ENCODE data around the gene NMD3.

Gene NMD3

DNA sequence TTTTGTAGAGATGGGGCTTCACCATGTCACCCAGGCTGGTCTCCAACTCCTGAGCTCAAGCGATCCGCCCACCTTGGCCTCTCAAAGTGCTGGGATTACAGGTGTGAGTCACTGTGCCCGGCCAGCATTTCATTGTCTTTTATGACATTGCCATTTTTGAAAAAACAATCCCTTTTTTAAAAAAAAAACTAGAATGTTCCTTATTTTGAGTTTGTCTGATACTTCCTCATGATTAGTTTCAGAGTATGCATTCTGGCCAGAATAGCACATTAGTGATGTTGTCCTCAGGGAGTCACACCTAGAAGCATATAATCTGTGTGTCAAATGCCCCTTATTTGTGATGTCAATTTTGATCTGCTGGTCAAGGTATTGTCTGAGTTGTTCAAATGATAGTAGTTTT, 21.2 kb upstream of the NMD3 start:
- no peak overlapping the region for H3K4me3 ChIP-seq (replicated peaks; ENCODE audit: insufficient read depth, low read length)
- no peaks in the 10 kb centered on the region for H3K27me3 ChIP-seq (ENCODE audit: insufficient read depth, poor library complexity, severe bottlenecking)
- H3K27ac ChIP-seq (replicated peaks): no peak overlapping the region
- DNase-seq (ENCODE audit: low read depth in 1 of 2, low spot score in 1 of 2): no peak
- TF ChIP-seq CTCF (IDR thresholded peaks at IDR 0.05; ENCODE audit: insufficient read depth, low read length) (no peak), SPI1 (IDR thresholded peaks at IDR 0.05; ENCODE audit: borderline replicate concordance, low read depth) (no peak), GABPA (IDR thresholded peaks at IDR 0.05; ENCODE audit: low read depth) (no peak), POLR2AphosphoS5 (IDR thresholded peaks at IDR 0.05; ENCODE audit: low read depth) (no peak)
- TF ChIP-seq, protein P1, sequence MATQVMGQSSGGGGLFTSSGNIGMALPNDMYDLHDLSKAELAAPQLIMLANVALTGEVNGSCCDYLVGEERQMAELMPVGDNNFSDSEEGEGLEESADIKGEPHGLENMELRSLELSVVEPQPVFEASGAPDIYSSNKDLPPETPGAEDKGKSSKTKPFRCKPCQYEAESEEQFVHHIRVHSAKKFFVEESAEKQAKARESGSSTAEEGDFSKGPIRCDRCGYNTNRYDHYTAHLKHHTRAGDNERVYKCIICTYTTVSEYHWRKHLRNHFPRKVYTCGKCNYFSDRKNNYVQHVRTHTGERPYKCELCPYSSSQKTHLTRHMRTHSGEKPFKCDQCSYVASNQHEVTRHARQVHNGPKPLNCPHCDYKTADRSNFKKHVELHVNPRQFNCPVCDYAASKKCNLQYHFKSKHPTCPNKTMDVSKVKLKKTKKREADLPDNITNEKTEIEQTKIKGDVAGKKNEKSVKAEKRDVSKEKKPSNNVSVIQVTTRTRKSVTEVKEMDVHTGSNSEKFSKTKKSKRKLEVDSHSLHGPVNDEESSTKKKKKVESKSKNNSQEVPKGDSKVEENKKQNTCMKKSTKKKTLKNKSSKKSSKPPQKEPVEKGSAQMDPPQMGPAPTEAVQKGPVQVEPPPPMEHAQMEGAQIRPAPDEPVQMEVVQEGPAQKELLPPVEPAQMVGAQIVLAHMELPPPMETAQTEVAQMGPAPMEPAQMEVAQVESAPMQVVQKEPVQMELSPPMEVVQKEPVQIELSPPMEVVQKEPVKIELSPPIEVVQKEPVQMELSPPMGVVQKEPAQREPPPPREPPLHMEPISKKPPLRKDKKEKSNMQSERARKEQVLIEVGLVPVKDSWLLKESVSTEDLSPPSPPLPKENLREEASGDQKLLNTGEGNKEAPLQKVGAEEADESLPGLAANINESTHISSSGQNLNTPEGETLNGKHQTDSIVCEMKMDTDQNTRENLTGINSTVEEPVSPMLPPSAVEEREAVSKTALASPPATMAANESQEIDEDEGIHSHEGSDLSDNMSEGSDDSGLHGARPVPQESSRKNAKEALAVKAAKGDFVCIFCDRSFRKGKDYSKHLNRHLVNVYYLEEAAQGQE (IDR thresholded peaks at IDR 0.05; ENCODE audit: insufficient replicate concordance, low read depth): no peak

GRCh38 chr3:161203485-161204098, 17.5 kb upstream of the NMD3 start:
- no peak for DNase-seq (ENCODE audit: low read depth in 1 of 2, low spot score in 1 of 2)
- no peaks in the 10 kb centered on the region for H3K27me3 ChIP-seq (ENCODE audit: insufficient read depth, poor library complexity, severe bottlenecking)
- H3K27ac ChIP-seq (replicated peaks): no peak overlapping the region
- TF ChIP-seq, protein P1 (IDR thresholded peaks at IDR 0.05; ENCODE audit: insufficient replicate concordance, low read depth): no peak
- no peak for TF ChIP-seq SPI1 (IDR thresholded peaks at IDR 0.05; ENCODE audit: borderline replicate concordance, low read depth)
- no peak for TF ChIP-seq POLR2AphosphoS5 (IDR thresholded peaks at IDR 0.05; ENCODE audit: low read depth)
- no peak for TF ChIP-seq GABPA (IDR thresholded peaks at IDR 0.05; ENCODE audit: low read depth)
- no peak for TF ChIP-seq CTCF (IDR thresholded peaks at IDR 0.05; ENCODE audit: insufficient read depth, low read length)
- no peak overlapping the region for H3K4me3 ChIP-seq (replicated peaks; ENCODE audit: insufficient read depth, low read length)

DNA sequence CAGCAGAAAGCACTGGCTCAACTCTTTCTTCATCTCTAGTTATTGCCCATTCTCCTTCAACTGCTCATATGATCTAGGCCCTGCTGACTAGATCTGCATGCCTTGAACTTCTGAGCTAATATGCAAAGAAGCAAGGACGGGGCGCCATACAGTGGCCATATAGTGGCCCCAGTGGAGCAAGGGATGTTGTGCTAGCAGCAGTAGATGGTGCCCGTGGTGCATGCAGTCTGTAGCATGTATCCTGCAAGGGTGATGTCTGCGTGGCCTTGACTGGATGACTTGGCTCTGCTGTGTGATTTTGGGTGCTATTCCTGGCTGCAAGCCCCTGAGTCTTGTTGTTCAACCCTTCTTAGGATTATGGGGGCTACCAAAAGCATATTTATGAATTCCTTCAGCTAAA, 12.2 kb upstream of the NMD3 start:
- no peak for TF ChIP-seq POLR2AphosphoS5 (IDR thresholded peaks at IDR 0.05; ENCODE audit: low read depth)
- TF ChIP-seq, protein P1 (IDR thresholded peaks at IDR 0.05; ENCODE audit: insufficient replicate concordance, low read depth): no peak
- Histone ChIP-seq H3K4me3 (replicated peaks; ENCODE audit: insufficient read depth, low read length) (no peak overlapping the region), H3K27me3 (ENCODE audit: insufficient read depth, poor library complexity, severe bottlenecking) (no peaks in the 10 kb centered on the region), H3K27ac (replicated peaks) (no peak overlapping the region)
- DNase-seq (ENCODE audit: low read depth in 1 of 2, low spot score in 1 of 2): no peak

Measured in HL-60 (cell line).